ENCODE measurements around the gene COL6A3.

DNA sequence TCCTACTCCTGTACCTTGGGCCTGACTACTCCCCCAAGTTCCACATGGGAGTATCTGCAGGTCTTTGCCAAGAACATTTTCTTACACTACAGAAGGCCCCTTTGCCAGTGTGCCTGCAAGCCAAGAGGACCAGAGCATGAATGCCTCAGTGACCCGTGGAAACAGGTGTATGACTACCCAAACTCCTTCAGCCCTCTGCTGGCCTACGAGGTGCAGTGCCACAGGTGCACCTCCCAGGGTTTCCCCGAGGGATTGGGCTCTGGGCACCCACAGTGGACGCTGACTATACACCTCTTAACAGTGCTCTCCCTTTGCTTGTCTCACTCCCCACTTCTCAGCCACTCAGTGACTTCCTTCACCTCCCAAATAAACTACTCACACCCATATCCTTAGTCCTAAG is 91.4 kb downstream of the COL6A3 start:
- TF ChIP-seq ZNF274 (IDR thresholded peaks at IDR 0.05; ENCODE audit: low read depth, low read length) (no peak), YY1 (IDR thresholded peaks at IDR 0.05; ENCODE audit: insufficient read depth, insufficient read length) (no peak), SUZ12 (IDR thresholded peaks at IDR 0.05; ENCODE audit: extremely low read depth, insufficient read depth, insufficient read length) (no peak)
